OCI-LY1 (cell line): ENCODE measurements around the gene GMCL2.

Source experiments
- H2AFZ ChIP-seq: fragments of 200-600 bp; sonication (generic), shearing (Covaris generic); 2 replicates; pipeline ENCODE4 v1.6.0; 2014; ENCODE audit warnings: antibody characterized with exemption, mild to moderate bottlenecking, low read length
- H3F3A ChIP-seq: fragments of 200-600 bp; sonication (generic), shearing (Covaris generic); 2 replicates; pipeline ENCODE4 v1.6.0; 2014; ENCODE audit warnings: mild to moderate bottlenecking, antibody characterized with exemption, low read length, moderate library complexity; ENCODE audit not compliant: insufficient read depth
- H3K27ac ChIP-seq: fragments of 200-600 bp; sonication (generic); 2 replicates; pipeline ENCODE4 v1.5.1; 2014; ENCODE audit warnings: low read length, mixed run types, mild to moderate bottlenecking, low read depth; ENCODE audit not compliant: poor library complexity, severe bottlenecking
- H3K27me3 ChIP-seq: fragments of 200-600 bp; sonication (generic); 2 replicates; pipeline ENCODE4 v1.6.0; 2014; ENCODE audit warnings: antibody characterized with exemption, mild to moderate bottlenecking, low read length, moderate library complexity; ENCODE audit not compliant: insufficient read depth
- H3K36me3 ChIP-seq: fragments of 200-600 bp; sonication (generic); 2 replicates; pipeline ENCODE4 v1.6.1; 2014; ENCODE audit warnings: mild to moderate bottlenecking, antibody characterized with exemption, low read length, moderate library complexity, mixed read lengths; ENCODE audit not compliant: insufficient read depth
- H3K4me1 ChIP-seq: fragments of 200-600 bp; sonication (generic); 2 replicates; pipeline ENCODE4 v1.5.1; 2014; ENCODE audit warnings: mild to moderate bottlenecking, low read length, moderate library complexity; ENCODE audit not compliant: insufficient read depth, severe bottlenecking
- H3K4me2 ChIP-seq: fragments of 200-600 bp; sonication (generic), shearing (Covaris generic); 2 replicates; pipeline ENCODE4 v1.6.1; 2014; ENCODE audit warnings: low read length
- H3K4me3 ChIP-seq: fragments of 200-600 bp; sonication (generic); 2 replicates; pipeline ENCODE4 v1.5.1; 2014; ENCODE audit warnings: low read length, low read depth, mild to moderate bottlenecking, mixed read lengths; ENCODE audit not compliant: poor library complexity, severe bottlenecking
- H3K79me2 ChIP-seq: fragments of 200-600 bp; shearing (Covaris generic); 2 replicates; pipeline ENCODE4 v1.6.1; 2016; ENCODE audit warnings: mixed run types, low read length, mixed read lengths; ENCODE audit not compliant: insufficient read depth
- H3K9ac ChIP-seq: fragments of 200-600 bp; sonication (generic), shearing (Covaris generic); 2 replicates; pipeline ENCODE4 v1.6.1; 2014; ENCODE audit warnings: mild to moderate bottlenecking, low read length, mixed read lengths
- H3K9me2 ChIP-seq: fragments of 200-600 bp; sonication (generic), shearing (Covaris generic); 2 replicates; pipeline ENCODE4 v1.6.1; 2014; ENCODE audit warnings: low read depth, mild to moderate bottlenecking, low read length, mixed read lengths
- H3K9me3 ChIP-seq: fragments of 200-600 bp; shearing (Covaris generic); 2 replicates; pipeline ENCODE4 v1.6.1; 2014; ENCODE audit warnings: low read length, mixed read lengths
- H4K20me1 ChIP-seq: fragments of 200-600 bp; sonication (generic), shearing (Covaris generic); 2 replicates; pipeline ENCODE4 v1.6.0; 2016; ENCODE audit warnings: mild to moderate bottlenecking, low read length; ENCODE audit not compliant: insufficient read depth
- EZH2 ChIP-seq: fragments of 200-600 bp; sonication (generic), shearing (Covaris generic); IDR thresholded peaks from 2 replicates; pipeline ENCODE4 v1.8.0; 2017; ENCODE audit warnings: borderline replicate concordance, mixed run types, mild to moderate bottlenecking, antibody characterized with exemption, low read length, moderate library complexity, mixed read lengths
- TF ChIP-seq, protein P1 (sequence below): fragments of 200-600 bp; sonication (generic), shearing (Covaris generic); IDR thresholded peaks from 2 replicates; pipeline ENCODE4 v1.5.1; 2017; ENCODE audit warnings: mild to moderate bottlenecking, antibody characterized with exemption, low read length, moderate library complexity, mixed read lengths

GMCL2 gene

GRCh38 chr5:178189433-178189832 is 2.3 kb upstream of the GMCL2 start:
- H3K36me3 ChIP-seq = no peaks in the 10 kb centered on the region
- no peak overlapping the region for H3K4me3 ChIP-seq
- TF ChIP-seq EZH2 = no peak
- TF ChIP-seq, protein P1, sequence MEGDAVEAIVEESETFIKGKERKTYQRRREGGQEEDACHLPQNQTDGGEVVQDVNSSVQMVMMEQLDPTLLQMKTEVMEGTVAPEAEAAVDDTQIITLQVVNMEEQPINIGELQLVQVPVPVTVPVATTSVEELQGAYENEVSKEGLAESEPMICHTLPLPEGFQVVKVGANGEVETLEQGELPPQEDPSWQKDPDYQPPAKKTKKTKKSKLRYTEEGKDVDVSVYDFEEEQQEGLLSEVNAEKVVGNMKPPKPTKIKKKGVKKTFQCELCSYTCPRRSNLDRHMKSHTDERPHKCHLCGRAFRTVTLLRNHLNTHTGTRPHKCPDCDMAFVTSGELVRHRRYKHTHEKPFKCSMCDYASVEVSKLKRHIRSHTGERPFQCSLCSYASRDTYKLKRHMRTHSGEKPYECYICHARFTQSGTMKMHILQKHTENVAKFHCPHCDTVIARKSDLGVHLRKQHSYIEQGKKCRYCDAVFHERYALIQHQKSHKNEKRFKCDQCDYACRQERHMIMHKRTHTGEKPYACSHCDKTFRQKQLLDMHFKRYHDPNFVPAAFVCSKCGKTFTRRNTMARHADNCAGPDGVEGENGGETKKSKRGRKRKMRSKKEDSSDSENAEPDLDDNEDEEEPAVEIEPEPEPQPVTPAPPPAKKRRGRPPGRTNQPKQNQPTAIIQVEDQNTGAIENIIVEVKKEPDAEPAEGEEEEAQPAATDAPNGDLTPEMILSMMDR = no peak
- no peaks in the 10 kb centered on the region for H3K79me2 ChIP-seq
- H3K4me2 ChIP-seq = no peak overlapping the region
- no peaks in the 10 kb centered on the region for H4K20me1 ChIP-seq
- H3K9me2 ChIP-seq = no peaks in the 10 kb centered on the region
- H3F3A ChIP-seq = no peaks in the 10 kb centered on the region
- no peaks in the 10 kb centered on the region for H3K4me1 ChIP-seq
- H3K9ac ChIP-seq = no peak overlapping the region
- H3K27ac ChIP-seq = no peak overlapping the region
- no peak overlapping the region for H2AFZ ChIP-seq
- peaks cover 5% of the 10 kb centered on the region; the same call in 1 of the 2 replicates for H3K27me3 ChIP-seq
- H3K9me3 ChIP-seq = no peaks in the 10 kb centered on the region

GRCh38 chr5:178186427-178186826 is 744 bp downstream of the GMCL2 start:
- H3K9ac ChIP-seq = no peak overlapping the region
- no peaks in the 10 kb centered on the region for H3K9me2 ChIP-seq
- TF ChIP-seq, protein P1 = no peak
- TF ChIP-seq EZH2 = no peak
- no peaks in the 10 kb centered on the region for H4K20me1 ChIP-seq
- no peaks in the 10 kb centered on the region for H3K36me3 ChIP-seq
- no peaks in the 10 kb centered on the region for H3F3A ChIP-seq
- no peaks in the 10 kb centered on the region for H3K9me3 ChIP-seq
- no peaks in the 10 kb centered on the region for H3K79me2 ChIP-seq
- H3K4me3 ChIP-seq = no peak overlapping the region
- H3K4me1 ChIP-seq = no peaks in the 10 kb centered on the region
- H3K27me3 ChIP-seq = peaks cover 5% of the 10 kb centered on the region; the same call in 1 of the 2 replicates
- H3K27ac ChIP-seq = no peak overlapping the region
- no peak overlapping the region for H3K4me2 ChIP-seq
- H2AFZ ChIP-seq = no peak overlapping the region

GRCh38 chr5:178182158-178182876 is 4.9 kb downstream of the GMCL2 start:
- peaks cover 5% of the 10 kb centered on the region; the same call in 1 of the 2 replicates for H3K9me3 ChIP-seq
- no peaks in the 10 kb centered on the region for H3K79me2 ChIP-seq
- no peak overlapping the region for H3K9ac ChIP-seq
- no peaks in the 10 kb centered on the region; the same call in 1 of the 2 replicates for H3K36me3 ChIP-seq
- H3F3A ChIP-seq = no peaks in the 10 kb centered on the region
- TF ChIP-seq, protein P1 = no peak
- no peak for TF ChIP-seq EZH2
- H4K20me1 ChIP-seq = no peaks in the 10 kb centered on the region
- H3K4me3 ChIP-seq = no peak overlapping the region
- H3K27me3 ChIP-seq = peaks cover 6% of the 10 kb centered on the region; the same call in 1 of the 2 replicates
- H3K9me2 ChIP-seq = no peaks in the 10 kb centered on the region
- H2AFZ ChIP-seq = no peak overlapping the region
- no peak overlapping the region for H3K4me2 ChIP-seq
- H3K27ac ChIP-seq = no peak overlapping the region
- H3K4me1 ChIP-seq = no peaks in the 10 kb centered on the region
